Endothelial cell of umbilical vein (primary cell): Measurements from ENCODE around the gene IL17RD. TPM values are rescaled to one million over a fixed set of nuclear protein-coding genes. Genes with fewer than 3 reads are reported as not detected.

Source experiments
- BruUV-seq: library from RNA; stranded (reverse); fragments of 400-500 nt; replicated peaks from 2 replicates; lab custom pipeline; 2021; lab: Mats Ljungman, UMichigan
- CTCF ChIA-PET: fragments of 300-600, 350-600 bp; sonication (Branson Sonifier 250); formaldehyde crosslinking; loops from one replicate; lab custom pipeline; 2021; ENCODE audit warnings: antibody characterized with exemption, inconsistent platforms; lab: Charles Lee
- POLR2A ChIA-PET: fragments of 300-600, 350-600 bp; sonication (Branson Sonifier 250); formaldehyde crosslinking; loops from one replicate; lab custom pipeline; 2021; ENCODE audit warnings: antibody characterized with exemption, inconsistent platforms; lab: Charles Lee
- DNase-seq: peaks from one replicate; pipeline ENCODE4 v3.0.0-alpha.2; 2011; ENCODE audit warnings: low read depth, low spot score
- FAIRE-seq: peaks from 2 replicates; lab custom pipeline; 2011; peaks lifted over from hg19 to GRCh38; lab: Jason Lieb, UNC
- H2AFZ ChIP-seq: 2 replicates; pipeline ENCODE4 v1.6.0; 2012; ENCODE audit warnings: low read depth, low read length, control low read depth, inconsistent platforms
- H3K27ac ChIP-seq: 2 replicates; pipeline ENCODE4 v1.5.1; 2011; ENCODE audit warnings: low read depth, mild to moderate bottlenecking, control low read depth, low read length, moderate library complexity; ENCODE audit not compliant: insufficient read depth
- H3K27me3 ChIP-seq, 2 experiments: 2 replicates each; pipeline versions ENCODE4 v1.6.0 to v1.6.1; 2011; ENCODE audit warnings: low read length in 2 of 2, mixed read lengths in 1 of 2; ENCODE audit not compliant: control insufficient read depth in 2 of 2, insufficient read depth in 2 of 2
- H3K36me3 ChIP-seq, 2 experiments: 2 replicates in 1 of 2; 3 replicates in 1 of 2; pipeline ENCODE4 v1.5.1; 2011; ENCODE audit warnings: low read length in 2 of 2, mild to moderate bottlenecking in 1 of 2, moderate library complexity in 1 of 2; ENCODE audit not compliant: control insufficient read depth in 2 of 2, insufficient read depth in 2 of 2; ENCODE audit errors: extremely low read depth in 1 of 2
- H3K4me1 ChIP-seq: 3 replicates; pipeline ENCODE4 v1.5.1; 2011; ENCODE audit warnings: mild to moderate bottlenecking, low read length; ENCODE audit not compliant: control insufficient read depth, insufficient read depth; ENCODE audit errors: extremely low read depth
- H3K4me2 ChIP-seq: 2 replicates; pipeline ENCODE4 v1.6.1; 2011; ENCODE audit warnings: low read length, control low read depth, mixed read lengths; ENCODE audit not compliant: insufficient read depth
- H3K4me3 ChIP-seq, 3 experiments: fragments of 200-600 bp in 1 of 3; sonication (generic), shearing (Covaris generic) in 1 of 3; replicated peaks in 1 of 3; 2 replicates each; pipeline ENCODE4 v1.5.1; 2011 to 2016; ENCODE audit warnings: control low read depth in 3 of 3, low read length in 3 of 3, mild to moderate bottlenecking in 2 of 3, inconsistent platforms in 1 of 3, low read depth in 1 of 3, moderate library complexity in 1 of 3; ENCODE audit not compliant: insufficient read depth in 1 of 3
- H3K79me2 ChIP-seq: 2 replicates; pipeline ENCODE4 v1.6.0; 2012; ENCODE audit warnings: low read length, inconsistent platforms; ENCODE audit not compliant: control insufficient read depth, insufficient read depth
- H3K9ac ChIP-seq: replicated peaks from 2 replicates; pipeline ENCODE3; 2011; ENCODE audit warnings: low read length, control low read depth; ENCODE audit not compliant: insufficient read depth; ENCODE audit errors: extremely low read depth
- H3K9me1 ChIP-seq: replicated peaks from 3 replicates; pipeline ENCODE4 v1.6.0; 2011; ENCODE audit warnings: mild to moderate bottlenecking, low read length; ENCODE audit not compliant: control insufficient read depth, insufficient read depth; ENCODE audit errors: extremely low read depth
- H3K9me3 ChIP-seq: replicated peaks from 2 replicates; pipeline ENCODE4 v1.5.1; 2012; ENCODE audit warnings: low read length, inconsistent platforms; ENCODE audit not compliant: control insufficient read depth, insufficient read depth
- H4K20me1 ChIP-seq: replicated peaks from 2 replicates; pipeline ENCODE3; 2011; ENCODE audit warnings: mild to moderate bottlenecking, low read length; ENCODE audit not compliant: control insufficient read depth, insufficient read depth; ENCODE audit errors: extremely low read depth
- CTCF ChIP-seq, 2 donors: IDR thresholded peaks; 1 replicate in 1 of 2; 2 replicates in 1 of 2; pipeline ENCODE4 v1.5.1; 2011; ENCODE audit warnings: low read length in 2 of 2, mild to moderate bottlenecking in 2 of 2, moderate library complexity in 2 of 2, control low read depth in 1 of 2, inconsistent platforms in 1 of 2, low read depth in 1 of 2; ENCODE audit not compliant: insufficient read depth in 1 of 2; ENCODE audit errors: extremely low read depth in 1 of 2
- EZH2 ChIP-seq: IDR thresholded peaks from 2 replicates; pipeline ENCODE4 v1.6.1; 2012; ENCODE audit warnings: borderline replicate concordance, low read depth, mild to moderate bottlenecking, moderate library complexity, low read length, inconsistent platforms; ENCODE audit not compliant: severe bottlenecking
- FOS ChIP-seq: IDR thresholded peaks from 2 replicates; pipeline ENCODE4 v1.6.1; 2011; ENCODE audit warnings: mild to moderate bottlenecking, low read length, moderate library complexity, borderline replicate concordance; ENCODE audit not compliant: insufficient read depth
- GATA2 ChIP-seq: IDR thresholded peaks from 2 replicates; pipeline ENCODE4 v1.7.0; 2011; ENCODE audit warnings: low read depth, mild to moderate bottlenecking, moderate library complexity, mixed read lengths, low read length; ENCODE audit not compliant: insufficient read length, insufficient read depth
- JUN ChIP-seq: IDR thresholded peaks from 2 replicates; pipeline ENCODE4 v1.6.1; 2011; ENCODE audit warnings: borderline replicate concordance, low read depth; ENCODE audit not compliant: insufficient read length, insufficient read depth
- MAX ChIP-seq: IDR thresholded peaks from 2 replicates; pipeline ENCODE4 v1.6.1; 2011; ENCODE audit not compliant: insufficient read depth, insufficient read length
- MYC ChIP-seq: IDR thresholded peaks from one replicate; pipeline ENCODE4 v1.6.1; 2011; ENCODE audit warnings: mild to moderate bottlenecking, low read depth, low read length
- POLR2A ChIP-seq: IDR thresholded peaks from 2 replicates; pipeline ENCODE4 v1.6.1; 2012; ENCODE audit warnings: low read depth, mild to moderate bottlenecking, control low read depth, low read length
- POLR2AphosphoS5 ChIP-seq: IDR thresholded peaks from 2 replicates; pipeline ENCODE4 v1.6.1; 2012; ENCODE audit warnings: low read depth, mild to moderate bottlenecking, control low read depth, low read length, moderate library complexity; ENCODE audit not compliant: insufficient read depth
- dilution Hi-C: fragments of 300-500 bp; cut with MboI; formaldehyde crosslinking; loops from one replicate; pipeline ENCODE4 v1.15.0; 2019; ENCODE audit warnings: low sequenced_read_pairs; ENCODE audit not compliant: extremely low pct_ligation_motif_present
- intact Hi-C: fragments of 100-400 bp; cut with micrococcal nuclease; formaldehyde crosslinking; loops from one replicate; pipeline ENCODE4 v1.10.0; 2022
- polyA plus RNA-seq, 4 experiments: library from polyadenylated mRNA; depleted of rRNA in 3 of 4; stranded (reverse) in 3 of 4; unstranded in 1 of 4; fragments of >200 nt; gene quantifications; 2 replicates each; pipeline versions ENCODE4 v1.2.1 to v1.2.3, GENCODE V29; 2011 to 2012; ENCODE audit warnings: missing spikeins in 1 of 4
- total RNA-seq: library from RNA; stranded (reverse); gene quantifications from 2 replicates; pipeline ENCODE4 v1.2.3, GENCODE V29; 2021

IL17RD gene
- total and polyA plus RNA-seq, 2 donors (not counting 3 experiments of a cell fraction or from before 2014, with no cell fraction given) = 0.36 to 0.93 TPM

GRCh38 chr3:57088503-57088902 lies 76.7 kb downstream of the IL17RD start:
- no peak overlapping the region for H3K27ac ChIP-seq
- DNase-seq = no peak
- intact Hi-C loops (no loop called here), dilution Hi-C loops (no loop called here)
- FAIRE-seq = no peak
- H3K79me2 ChIP-seq = no peaks in the 10 kb centered on the region
- no peak for TF ChIP-seq POLR2A
- no peak for TF ChIP-seq JUN
- TF ChIP-seq EZH2 = no peak
- TF ChIP-seq GATA2 = no peak
- no peaks in the 10 kb centered on the region for H3K4me1 ChIP-seq
- no peaks in the 10 kb centered on the region for H3K36me3 ChIP-seq
- no peak overlapping the region for H3K4me3 ChIP-seq
- CTCF ChIA-PET = interaction anchor here (0.6 to 1.6 kb wide), 2 partner anchors 10 to 230 kb away, joined by 3 to 5 read pairs; no protein-coding TSS in a partner anchor
- no peak overlapping the region for H2AFZ ChIP-seq
- no peaks in the 10 kb centered on the region for H3K9me3 ChIP-seq
- BruUV-seq = no TSS peak
- no peaks in the 10 kb centered on the region for H4K20me1 ChIP-seq
- peaks cover 0 to 5% of the 10 kb centered on the region in 2 experiments for H3K27me3 ChIP-seq
- POLR2A ChIA-PET = no interaction called here
- H3K4me2 ChIP-seq = no peak overlapping the region
- no peak overlapping the region for H3K9ac ChIP-seq
- no peaks in the 10 kb centered on the region for H3K9me1 ChIP-seq

DNA sequence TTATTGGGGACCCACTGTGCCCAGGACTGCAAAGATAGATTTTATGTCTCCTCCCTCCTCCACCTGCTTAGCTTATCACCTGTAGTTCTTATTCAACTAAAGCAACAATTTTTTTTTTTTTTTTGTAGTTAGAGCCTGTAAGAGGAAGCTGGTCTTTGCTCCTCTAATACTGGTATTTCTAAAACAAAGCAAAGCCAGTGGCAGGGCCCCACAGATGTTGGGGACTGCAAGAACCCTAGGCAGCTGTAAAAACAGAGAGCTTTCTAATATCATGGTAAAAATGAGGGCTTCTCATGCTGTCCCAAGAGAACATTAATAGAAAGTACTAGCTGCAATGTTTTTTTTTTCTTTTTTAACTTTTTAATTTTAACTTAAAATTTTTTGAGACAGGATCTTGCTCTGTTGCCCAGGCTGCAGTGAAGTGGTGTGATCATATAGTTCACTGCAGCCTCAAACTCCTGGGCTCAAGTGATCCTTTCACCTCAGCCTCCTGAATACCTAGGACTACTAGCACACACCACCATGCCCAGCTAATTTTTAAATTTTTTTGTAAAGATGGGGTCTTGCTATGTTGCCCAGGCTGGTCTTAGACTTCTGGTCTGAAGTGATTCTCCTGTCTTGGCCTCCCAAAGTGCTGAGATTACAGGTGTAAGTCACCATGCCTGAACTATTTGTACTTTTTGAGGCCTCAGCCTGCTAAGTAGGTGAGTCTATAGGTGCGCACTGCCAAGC lies 77.6 kb downstream of the IL17RD start:
- Histone ChIP-seq H3K27ac (no peak overlapping the region), H3K4me1 (no peaks in the 10 kb centered on the region), H3K4me2 (no peak overlapping the region), H4K20me1 (no peaks in the 10 kb centered on the region), H3K79me2 (no peaks in the 10 kb centered on the region), H3K27me3 (peaks cover 0 to 4% of the 10 kb centered on the region in 2 experiments), H3K9me1 (no peaks in the 10 kb centered on the region), H3K9ac (no peak overlapping the region), H2AFZ (no peak overlapping the region), H3K9me3 (no peaks in the 10 kb centered on the region), H3K36me3 (no peaks in the 10 kb centered on the region), H3K4me3 (no peak overlapping the region)
- DNase-seq (no peak), FAIRE-seq (no peak)
- TF ChIP-seq MAX = no peak
- TF ChIP-seq FOS = no peak
- no peak for TF ChIP-seq POLR2A
- no peak for TF ChIP-seq GATA2
- no peak for TF ChIP-seq JUN
- no peak for TF ChIP-seq EZH2
- TF ChIP-seq CTCF (IDR thresholded peaks at IDR 0.05; ENCODE audit: extremely low read depth in 1 of 2, insufficient read depth in 1 of 2, low read depth in 1 of 2, low read length in 2 of 2) = no peak
- no peak for TF ChIP-seq POLR2AphosphoS5
- no peak for TF ChIP-seq MYC
- no TSS peak for BruUV-seq
- POLR2A ChIA-PET = no interaction called here
- dilution Hi-C loops = no loop called here
- intact Hi-C loops = no loop called here
- CTCF ChIA-PET = interaction anchor here (1.4 to 1.6 kb wide), 2 partner anchors 9 to 92 kb away, joined by 5 to 12 read pairs; no protein-coding TSS in a partner anchor
